Endodermal cell (in vitro differentiated cells): ENCODE data around the gene PHKG2. TPM values are rescaled to one million over a fixed set of nuclear protein-coding genes. Genes with fewer than 3 reads are reported as not detected.

Experiments
- DNase-seq: peaks from one replicate; pipeline ENCODE4 v3.0.0-alpha.2; 2017
- H3K27ac ChIP-seq: 2 replicates; pipeline ENCODE4 v1.5.1; 2013; ENCODE audit warnings: mild to moderate bottlenecking, low read depth, low read length, moderate library complexity
- H3K27me3 ChIP-seq: 2 replicates; pipeline ENCODE4 v1.6.1; 2013; ENCODE audit warnings: mild to moderate bottlenecking, low read length, moderate library complexity; ENCODE audit not compliant: insufficient read depth, control insufficient read depth, poor library complexity, severe bottlenecking
- H3K36me3 ChIP-seq: 2 replicates; pipeline ENCODE4 v1.7.0; 2013; ENCODE audit warnings: mild to moderate bottlenecking, low read length, moderate library complexity; ENCODE audit not compliant: control insufficient read depth, insufficient read depth
- H3K4me1 ChIP-seq: one replicate; pipeline ENCODE4 v1.7.0; 2013; ENCODE audit warnings: low read length; ENCODE audit not compliant: control insufficient read depth, insufficient read depth
- H3K4me3 ChIP-seq: 2 replicates; pipeline ENCODE4 v1.5.1; 2013; ENCODE audit warnings: mild to moderate bottlenecking, low read length, moderate library complexity
- H3K9ac ChIP-seq: 2 replicates; pipeline ENCODE4 v1.6.1; 2013; ENCODE audit warnings: mild to moderate bottlenecking, low read length, moderate library complexity; ENCODE audit not compliant: poor library complexity, severe bottlenecking; ENCODE audit errors: extremely low read depth
- H3K9me3 ChIP-seq: 2 replicates; pipeline ENCODE4 v1.6.1; 2013; ENCODE audit warnings: mild to moderate bottlenecking, low read length, moderate library complexity; ENCODE audit not compliant: control insufficient read depth
- H3K27ac Mint-ChIP-seq: 2 replicates; pipeline ENCODE4 v1.8.0; 2020; ENCODE audit warnings: mixed read lengths
- H3K27me3 Mint-ChIP-seq: 2 replicates; pipeline ENCODE4 v1.8.0; 2021; ENCODE audit warnings: mild to moderate bottlenecking, mixed read lengths; ENCODE audit not compliant: insufficient read depth
- H3K36me3 Mint-ChIP-seq: 2 replicates; pipeline ENCODE4 v1.8.0; 2020; ENCODE audit warnings: low read depth, mixed read lengths
- H3K4me1 Mint-ChIP-seq: 2 replicates; pipeline ENCODE4 v1.8.0; 2020; ENCODE audit warnings: mixed read lengths
- H3K4me3 Mint-ChIP-seq: 2 replicates; pipeline ENCODE4 v1.8.0; 2020; ENCODE audit warnings: mild to moderate bottlenecking, moderate library complexity, mixed read lengths
- H3K9me3 Mint-ChIP-seq: 2 replicates; pipeline ENCODE4 v1.8.0; 2020; ENCODE audit warnings: mild to moderate bottlenecking, mixed read lengths
- WGBS, 2 experiments: methylation state at CpG; one replicate each; pipeline versions ENCODE4 v1.1.5 to v1.1.7; 2013; ENCODE audit warnings: missing lambda C conversion rate in 2 of 2, mixed read lengths in 1 of 2; ENCODE audit not compliant: insufficient coverage in 1 of 2, insufficient read length in 1 of 2; 5-methylcytosine and 5-hydroxymethylcytosine counted together
- total RNA-seq, 2 donors: library from RNA; stranded (reverse); fragmentation: NEBNext Ultra II Directional in 1 of 2; extraction: Animal tissue kit (Norgen Biotek cat#: 25700) in 1 of 2; gene quantifications; 2 replicates in 1 of 2; 3 replicates in 1 of 2; pipeline ENCODE4 v1.2.1, GENCODE V29; 2021
- TF ChIP-seq, protein P1 (sequence below): fragments of 200-600 bp; sonication (generic); conservative IDR thresholded peaks from 2 replicates; pipeline ENCODE4 v1.5.0; 2021; ENCODE audit warnings: antibody characterized with exemption, mild to moderate bottlenecking

PHKG2 gene
- total RNA-seq, 2 donors from 2014 or later, result 49.8 to 54.8 TPM

- Histone ChIP-seq H3K27ac (no peak overlapping the region), H3K9ac (peak overlapping the region; percentile 56), H3K4me1 (no peaks in the 10 kb centered on the region), H3K27me3 (no peaks in the 10 kb centered on the region), H3K9me3 (no peaks in the 10 kb centered on the region), H3K4me3 (peak overlapping the region; percentile 75), H3K36me3 (peaks cover 48% of the 10 kb centered on the region)
- TF ChIP-seq, protein P1, sequence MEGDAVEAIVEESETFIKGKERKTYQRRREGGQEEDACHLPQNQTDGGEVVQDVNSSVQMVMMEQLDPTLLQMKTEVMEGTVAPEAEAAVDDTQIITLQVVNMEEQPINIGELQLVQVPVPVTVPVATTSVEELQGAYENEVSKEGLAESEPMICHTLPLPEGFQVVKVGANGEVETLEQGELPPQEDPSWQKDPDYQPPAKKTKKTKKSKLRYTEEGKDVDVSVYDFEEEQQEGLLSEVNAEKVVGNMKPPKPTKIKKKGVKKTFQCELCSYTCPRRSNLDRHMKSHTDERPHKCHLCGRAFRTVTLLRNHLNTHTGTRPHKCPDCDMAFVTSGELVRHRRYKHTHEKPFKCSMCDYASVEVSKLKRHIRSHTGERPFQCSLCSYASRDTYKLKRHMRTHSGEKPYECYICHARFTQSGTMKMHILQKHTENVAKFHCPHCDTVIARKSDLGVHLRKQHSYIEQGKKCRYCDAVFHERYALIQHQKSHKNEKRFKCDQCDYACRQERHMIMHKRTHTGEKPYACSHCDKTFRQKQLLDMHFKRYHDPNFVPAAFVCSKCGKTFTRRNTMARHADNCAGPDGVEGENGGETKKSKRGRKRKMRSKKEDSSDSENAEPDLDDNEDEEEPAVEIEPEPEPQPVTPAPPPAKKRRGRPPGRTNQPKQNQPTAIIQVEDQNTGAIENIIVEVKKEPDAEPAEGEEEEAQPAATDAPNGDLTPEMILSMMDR, result no peak
- Mint-ChIP-seq H3K27ac (peak overlapping the region; percentile 95), H3K27me3 (no peaks in the 10 kb centered on the region), H3K4me3 (peak overlapping the region; percentile 86), H3K9me3 (no peaks in the 10 kb centered on the region), H3K4me1 (peaks cover 5% of the 10 kb centered on the region), H3K36me3 (peaks cover 42% of the 10 kb centered on the region)
- 74% methylated on average over 2 to 3 of the region's 3 CpGs for WGBS, 2 experiments
- DNase-seq, result no peak
Measured at GRCh38 chr16:30747331-30747730, 894 bp upstream of the PHKG2 start.

- peaks cover 5% of the 10 kb centered on the region for H3K4me1 Mint-ChIP-seq
- peak overlapping the region; percentile 75 for H3K4me3 ChIP-seq
- peak overlapping the region; percentile 86 for H3K4me3 Mint-ChIP-seq
- no peaks in the 10 kb centered on the region for H3K9me3 ChIP-seq
- no peaks in the 10 kb centered on the region for H3K27me3 ChIP-seq
- peaks cover 54% of the 10 kb centered on the region for H3K36me3 ChIP-seq
- peaks cover 40% of the 10 kb centered on the region for H3K36me3 Mint-ChIP-seq
- H3K4me1 ChIP-seq, result no peaks in the 10 kb centered on the region
- TF ChIP-seq, protein P1, result no peak
- peak overlapping the region; percentile 30 for H3K9ac ChIP-seq
- H3K27ac ChIP-seq, result no peak overlapping the region
- peak overlapping the region; percentile 95 for H3K27ac Mint-ChIP-seq
- DNase-seq, result peak; percentile 49
- 0 to 18% methylated on average over 5 to 31 of the region's 36 CpGs for WGBS, 2 experiments
- H3K9me3 Mint-ChIP-seq, result no peaks in the 10 kb centered on the region
- no peaks in the 10 kb centered on the region for H3K27me3 Mint-ChIP-seq
Measured at GRCh38 chr16:30748634-30749445, 615 bp downstream of the PHKG2 start.

- H3K9me3 Mint-ChIP-seq, result no peaks in the 10 kb centered on the region
- Histone ChIP-seq H3K36me3 (peaks cover 55% of the 10 kb centered on the region), H3K9me3 (no peaks in the 10 kb centered on the region), H3K27ac (no peak overlapping the region), H3K4me1 (no peaks in the 10 kb centered on the region), H3K9ac (no peak overlapping the region), H3K4me3 (peak overlapping the region; percentile 75), H3K27me3 (no peaks in the 10 kb centered on the region)
- peaks cover 36% of the 10 kb centered on the region for H3K36me3 Mint-ChIP-seq
- no peaks in the 10 kb centered on the region for H3K27me3 Mint-ChIP-seq
- TF ChIP-seq, protein P1, result no peak
- peak overlapping the region; percentile 86 for H3K4me3 Mint-ChIP-seq
- no peak for DNase-seq
- peaks cover 5% of the 10 kb centered on the region for H3K4me1 Mint-ChIP-seq
- 92 to 97% methylated on average over 4 of the region's 4 CpGs for WGBS, 2 experiments
- H3K27ac Mint-ChIP-seq, result peak overlapping the region; percentile 81
Measured at GRCh38 chr16:30750201-30750600, 2.0 kb downstream of the PHKG2 start.
